Testis (tissue), 3 donors: ENCODE results near the gene EFHD1. TPM values are rescaled to one million over a fixed set of nuclear protein-coding genes. Genes with fewer than 3 reads are reported as not detected.

Source experiments
- DNase-seq: peaks from one replicate; pipeline ENCODE4 v3.0.0-alpha.2; 2019
- H3K27ac ChIP-seq, 2 donors: fragments of 200-600 bp; sonication (generic); one replicate each; pipeline ENCODE4 v1.5.1; 2019
- H3K27me3 ChIP-seq: fragments of 200-600 bp; sonication (generic); one replicate; pipeline ENCODE4 v1.5.1; 2019
- H3K36me3 ChIP-seq: fragments of 200-600 bp; sonication (generic); one replicate; pipeline ENCODE4 v1.5.1; 2017; ENCODE audit warnings: low read depth; ENCODE audit errors: missing control alignments
- H3K4me1 ChIP-seq: fragments of 200-600 bp; sonication (generic); one replicate; pipeline ENCODE4 v1.5.1; 2019
- H3K4me3 ChIP-seq, 2 donors: fragments of 200-600 bp; sonication (generic); one replicate each; pipeline ENCODE4 v1.5.1; 2017 to 2019
- H3K9me3 ChIP-seq: fragments of 200-600 bp; sonication (generic); one replicate; pipeline ENCODE4 v1.5.1; 2017
- POLR2A ChIP-seq: fragments of 450-650 bp; IDR thresholded peaks from one replicate; pipeline ENCODE4 v1.6.1; 2017; ENCODE audit warnings: antibody characterized with exemption, mild to moderate bottlenecking, moderate library complexity
- WGBS, 2 donors: methylation state at CpG; one replicate each; pipeline ENCODE4 v1.1.5; 2018; 5-methylcytosine and 5-hydroxymethylcytosine counted together
- intact Hi-C: fragments of 100-400 bp; cut with DNase I; formaldehyde crosslinking; loops from one replicate; pipeline ENCODE4 v1.15.1; 2023; ENCODE audit warnings: low total_unique reads
- polyA plus RNA-seq: library from polyadenylated mRNA; stranded (reverse); fragments of 350-450 nt; fragmentation: Illumina TruSeq; extraction: RNeasy Lipid Tissue Mini Kit (QIAGEN cat#74804); gene quantifications from one replicate; pipeline ENCODE4 v1.2.3, GENCODE V29; 2014; ENCODE audit warnings: low read depth, low replicate concordance; ENCODE audit not compliant: insufficient read depth
- total RNA-seq, 2 donors: library from RNA; depleted of rRNA; stranded (reverse); fragments of >200 nt; gene quantifications; one replicate each; pipeline ENCODE4 v1.2.3, GENCODE V29; 2016
- TF ChIP-seq, protein P1 (sequence below), 3 experiments: fragments of 450-650 bp in 2 of 3; fragments of 200-600 bp in 1 of 3; sonication (generic) in 1 of 3; IDR thresholded peaks; one replicate each; pipeline ENCODE4 v1.5.1; 2016 to 2019; ENCODE audit warnings: antibody characterized with exemption in 3 of 3, mild to moderate bottlenecking in 2 of 3, moderate library complexity in 1 of 3

EFHD1 gene
- total and polyA plus RNA-seq, 3 donors from 2014 or later, result 16.5 to 51.5 (median 22.9) TPM

DNA sequence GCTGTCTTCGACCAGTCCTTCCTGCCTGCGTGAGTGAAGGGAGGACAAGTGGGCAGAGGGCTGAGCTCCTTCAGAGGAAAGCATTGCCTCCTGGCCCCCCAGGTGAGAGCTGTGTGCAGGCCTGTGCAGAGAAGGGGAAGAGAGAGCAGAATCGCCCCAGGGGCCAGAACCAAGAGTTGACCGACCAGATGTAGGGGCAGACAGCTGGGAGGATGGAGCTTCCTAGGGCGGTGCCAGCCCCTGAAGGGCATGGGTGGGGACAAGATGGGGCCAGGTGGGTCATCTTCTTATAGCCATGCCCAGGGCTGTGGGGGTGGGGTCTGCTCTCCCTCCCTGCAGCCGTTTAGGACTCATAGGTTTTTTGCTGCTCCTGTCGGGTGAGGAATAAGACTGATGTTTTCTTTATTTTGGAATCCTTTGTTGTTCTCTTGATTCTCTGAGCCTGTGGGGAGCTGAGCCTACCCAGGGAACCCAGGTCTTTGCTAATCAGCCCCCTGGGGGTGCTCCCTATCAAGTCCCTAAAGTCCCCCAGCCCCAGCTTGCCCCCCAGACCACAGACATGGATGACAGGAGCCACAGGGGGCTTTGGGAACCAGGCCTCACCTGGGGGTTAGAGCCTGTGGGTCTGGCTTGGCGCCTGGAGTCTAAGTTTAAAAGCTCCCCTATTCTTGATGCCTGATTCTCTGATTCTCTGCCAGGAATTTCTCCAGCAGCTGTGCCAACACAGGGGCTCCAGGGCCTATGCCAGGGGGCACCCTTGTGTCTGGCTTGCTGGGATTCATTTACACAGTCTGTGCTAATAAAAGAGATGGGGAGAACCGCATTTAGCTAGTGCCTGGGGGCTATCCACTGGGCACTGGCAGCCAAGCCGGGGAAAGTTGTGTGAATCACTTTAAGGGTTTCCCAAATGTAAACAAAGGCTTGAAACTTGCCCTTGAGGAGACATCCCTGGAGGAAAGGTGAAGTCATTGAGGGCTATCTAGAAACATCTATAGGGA lies 9.3 kb upstream of the EFHD1 start:
- intact Hi-C loops, result no loop called here
- H3K27ac ChIP-seq, result no peak overlapping the region
- no peaks in the 10 kb centered on the region for H3K27me3 ChIP-seq
- no peak for DNase-seq
- no peaks in the 10 kb centered on the region for H3K9me3 ChIP-seq
- no peak for TF ChIP-seq POLR2A
- TF ChIP-seq, protein P1, sequence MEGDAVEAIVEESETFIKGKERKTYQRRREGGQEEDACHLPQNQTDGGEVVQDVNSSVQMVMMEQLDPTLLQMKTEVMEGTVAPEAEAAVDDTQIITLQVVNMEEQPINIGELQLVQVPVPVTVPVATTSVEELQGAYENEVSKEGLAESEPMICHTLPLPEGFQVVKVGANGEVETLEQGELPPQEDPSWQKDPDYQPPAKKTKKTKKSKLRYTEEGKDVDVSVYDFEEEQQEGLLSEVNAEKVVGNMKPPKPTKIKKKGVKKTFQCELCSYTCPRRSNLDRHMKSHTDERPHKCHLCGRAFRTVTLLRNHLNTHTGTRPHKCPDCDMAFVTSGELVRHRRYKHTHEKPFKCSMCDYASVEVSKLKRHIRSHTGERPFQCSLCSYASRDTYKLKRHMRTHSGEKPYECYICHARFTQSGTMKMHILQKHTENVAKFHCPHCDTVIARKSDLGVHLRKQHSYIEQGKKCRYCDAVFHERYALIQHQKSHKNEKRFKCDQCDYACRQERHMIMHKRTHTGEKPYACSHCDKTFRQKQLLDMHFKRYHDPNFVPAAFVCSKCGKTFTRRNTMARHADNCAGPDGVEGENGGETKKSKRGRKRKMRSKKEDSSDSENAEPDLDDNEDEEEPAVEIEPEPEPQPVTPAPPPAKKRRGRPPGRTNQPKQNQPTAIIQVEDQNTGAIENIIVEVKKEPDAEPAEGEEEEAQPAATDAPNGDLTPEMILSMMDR (IDR thresholded peaks at IDR 0.05), result no peak
- H3K4me1 ChIP-seq, result no peaks in the 10 kb centered on the region
- WGBS, 2 donors, result 87% methylated on average over 10 of the region's 10 CpGs
- no peaks in the 10 kb centered on the region for H3K36me3 ChIP-seq
- no peak overlapping the region for H3K4me3 ChIP-seq

DNA sequence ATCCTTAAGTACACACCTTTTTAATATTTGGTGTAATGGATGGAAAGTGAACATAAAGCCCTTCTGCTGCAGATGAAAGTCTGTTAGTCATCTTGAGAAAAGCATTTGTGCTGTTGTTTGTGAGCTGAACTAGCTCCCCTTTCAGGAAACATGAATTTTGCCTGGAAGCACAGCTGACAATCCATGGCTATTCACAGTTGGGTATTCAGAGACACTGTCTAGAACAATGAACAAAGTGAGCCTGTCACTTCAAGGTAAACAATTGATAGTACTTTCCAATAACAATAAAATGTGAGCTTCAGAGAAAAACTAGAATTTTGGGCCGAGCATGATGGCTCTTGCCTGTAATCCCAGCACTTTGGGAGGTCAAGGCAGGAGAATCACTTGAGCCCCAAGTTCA lies 6.8 kb upstream of the EFHD1 start:
- no peak for TF ChIP-seq POLR2A
- TF ChIP-seq, protein P1 (IDR thresholded peaks at IDR 0.05), result no peak
- no peak for DNase-seq
- Histone ChIP-seq H3K4me1 (no peaks in the 10 kb centered on the region), H3K27ac (no peak overlapping the region), H3K27me3 (no peaks in the 10 kb centered on the region), H3K4me3 (no peak overlapping the region), H3K9me3 (no peaks in the 10 kb centered on the region), H3K36me3 (no peaks in the 10 kb centered on the region)
- 76 to 95% methylated on average over 1 of the region's 1 CpG for WGBS, 2 donors
- intact Hi-C loops, result no loop called here

DNA sequence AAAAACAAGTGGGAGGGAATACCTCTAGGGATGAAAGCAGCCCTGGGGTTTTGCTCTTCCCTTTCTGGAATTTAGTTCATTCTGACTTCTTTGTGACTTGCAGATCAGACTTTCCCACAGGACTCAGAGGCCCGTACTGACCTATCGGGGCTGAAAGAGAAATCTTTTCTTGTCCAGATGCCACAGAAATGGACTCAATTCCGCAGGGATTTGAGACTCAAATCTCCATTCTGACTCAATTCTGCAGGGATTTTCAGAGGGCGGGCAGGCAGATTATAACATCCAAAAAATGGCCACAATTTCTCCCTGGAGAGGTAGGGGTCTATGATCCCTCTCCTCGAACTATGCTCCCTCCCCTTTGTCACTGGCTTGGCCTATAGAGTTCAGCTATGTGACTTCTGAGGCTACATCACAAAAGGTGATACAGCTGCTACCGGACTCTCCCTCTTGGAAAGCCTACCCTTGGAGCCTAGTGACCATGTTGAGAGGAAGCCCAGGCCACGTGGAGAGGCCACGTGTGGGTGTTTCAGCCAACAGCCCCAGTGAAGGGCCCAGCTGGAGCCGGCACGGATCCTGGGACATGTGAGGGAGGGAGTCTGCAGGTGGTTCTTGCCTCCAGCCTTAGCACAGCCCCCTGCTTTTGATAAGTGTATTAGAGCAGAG lies 4.8 kb upstream of the EFHD1 start:
- H3K36me3 ChIP-seq, result no peaks in the 10 kb centered on the region
- no peak for DNase-seq
- H3K4me3 ChIP-seq, result no peak overlapping the region
- WGBS, 2 donors, result 73 to 79% methylated on average over 10 of the region's 10 CpGs
- no peaks in the 10 kb centered on the region for H3K27me3 ChIP-seq
- peaks cover 8% of the 10 kb centered on the region for H3K4me1 ChIP-seq
- no peaks in the 10 kb centered on the region for H3K9me3 ChIP-seq
- H3K27ac ChIP-seq, result no peak overlapping the region
- TF ChIP-seq, protein P1 (IDR thresholded peaks at IDR 0.05), result no peak
- TF ChIP-seq POLR2A, result no peak
- intact Hi-C loops, result no loop called here

DNA sequence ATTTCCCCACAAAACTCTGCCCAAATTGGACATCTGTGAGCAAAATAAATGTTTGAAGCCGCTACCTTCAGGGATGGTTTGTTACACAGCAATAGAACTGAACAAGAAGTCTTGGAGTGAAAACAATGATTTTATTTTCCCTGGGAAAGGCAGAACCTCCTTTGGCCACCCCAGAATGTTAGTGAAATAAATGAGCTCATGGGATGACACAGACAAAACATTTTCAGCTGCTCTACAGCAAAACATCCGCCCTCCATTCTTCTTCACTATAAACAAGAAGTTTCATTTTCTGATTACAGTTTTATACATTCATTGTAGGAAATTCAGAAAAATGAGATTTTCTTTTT lies 4.3 kb upstream of the EFHD1 start:
- TF ChIP-seq POLR2A, result no peak
- TF ChIP-seq, protein P1 (IDR thresholded peaks at IDR 0.05), result no peak
- H3K27ac ChIP-seq, result no peak overlapping the region
- 83 to 86% methylated on average over 2 of the region's 2 CpGs for WGBS, 2 donors

More for the DNA sequence above, 4.3 kb upstream of the EFHD1 start:
- Histone ChIP-seq H3K36me3 (no peaks in the 10 kb centered on the region), H3K4me1 (peaks cover 8% of the 10 kb centered on the region), H3K27me3 (no peaks in the 10 kb centered on the region), H3K9me3 (no peaks in the 10 kb centered on the region), H3K4me3 (no peak overlapping the region)
- no peak for DNase-seq
- intact Hi-C loops, result no loop called here
